Naive B cell (primary cell): ENCODE results near the gene AGAP3. TPM values are rescaled to one million over a fixed set of nuclear protein-coding genes. Genes with fewer than 3 reads are reported as not detected.

Experiments
- ATAC-seq, 2 donors: fragments of 150-1000 bp; cut with Tn5 transposase; 2 replicates each; pipeline ENCODE4 v1.10.0; 2021; ENCODE audit warnings: low read depth in 2 of 2, mild to moderate bottlenecking in 2 of 2, moderate library complexity in 2 of 2
- DNase-seq: peaks from one replicate; pipeline ENCODE4 v3.0.0; 2022
- H3K27ac Mint-ChIP-seq, 6 donors: one replicate each; pipeline ENCODE4 v1.8.0; 2020 to 2022; ENCODE audit warnings: mild to moderate bottlenecking in 6 of 6, mixed read lengths in 6 of 6, moderate library complexity in 5 of 6, inconsistent platforms in 2 of 6
- H3K27me3 Mint-ChIP-seq, 3 donors: one replicate each; pipeline ENCODE4 v1.8.0; 2021 to 2022; ENCODE audit warnings: mixed read lengths in 3 of 3, mild to moderate bottlenecking in 1 of 3
- H3K36me3 Mint-ChIP-seq, 2 donors: one replicate each; pipeline ENCODE4 v1.8.0; 2020 to 2022; ENCODE audit warnings: mixed read lengths in 2 of 2, inconsistent platforms in 1 of 2, mild to moderate bottlenecking in 1 of 2
- H3K4me1 Mint-ChIP-seq, 3 donors: one replicate each; pipeline ENCODE4 v1.8.0; 2020 to 2022; ENCODE audit warnings: mixed read lengths in 3 of 3, inconsistent platforms in 1 of 3, mild to moderate bottlenecking in 1 of 3, moderate library complexity in 1 of 3
- H3K4me3 Mint-ChIP-seq, 8 donors: one replicate each; pipeline ENCODE4 v1.8.0; 2020 to 2022; ENCODE audit warnings: mild to moderate bottlenecking in 8 of 8, mixed read lengths in 8 of 8, moderate library complexity in 8 of 8, inconsistent platforms in 2 of 8
- H3K9me3 Mint-ChIP-seq, 7 donors: one replicate each; pipeline ENCODE4 v1.8.0; 2020 to 2022; ENCODE audit warnings: mixed read lengths in 7 of 7, mild to moderate bottlenecking in 5 of 7, inconsistent platforms in 2 of 7, moderate library complexity in 1 of 7
- polyA plus RNA-seq, 6 donors: library from polyadenylated mRNA; unstranded; fragments of 300-500 nt; fragmentation: Illumina TruSeq; gene quantifications; one replicate each; pipeline ENCODE4 v1.2.3, GENCODE V29; 2021; ENCODE audit warnings: low read depth in 6 of 6

The AGAP3 gene
- polyA plus RNA-seq, 6 donors from 2014 or later, result 0.58 to 1.2 (median 0.66) TPM; not detected in 3

GRCh38 chr7:151101621-151102396, 15.5 kb downstream of the AGAP3 start:
- Mint-ChIP-seq H3K27ac (no peak overlapping the region), H3K36me3 (no peaks in the 10 kb centered on the region), H3K4me3 (no peak overlapping the region), H3K27me3 (peaks cover 9 to 18% (median 11%) of the 10 kb centered on the region in 3 donors), H3K4me1 (no peaks in the 10 kb centered on the region), H3K9me3 (no peaks in the 10 kb centered on the region)
- ATAC-seq, result no peak
- DNase-seq, result no peak

GRCh38 chr7:151102991-151103390, 16.7 kb downstream of the AGAP3 start:
- Mint-ChIP-seq H3K4me3 (no peak overlapping the region), H3K27me3 (peaks cover 9 to 18% (median 11%) of the 10 kb centered on the region in 3 donors), H3K27ac (no peak overlapping the region), H3K36me3 (no peaks in the 10 kb centered on the region), H3K4me1 (no peaks in the 10 kb centered on the region), H3K9me3 (no peaks in the 10 kb centered on the region)
- ATAC-seq, result no peak
- DNase-seq, result no peak

DNA sequence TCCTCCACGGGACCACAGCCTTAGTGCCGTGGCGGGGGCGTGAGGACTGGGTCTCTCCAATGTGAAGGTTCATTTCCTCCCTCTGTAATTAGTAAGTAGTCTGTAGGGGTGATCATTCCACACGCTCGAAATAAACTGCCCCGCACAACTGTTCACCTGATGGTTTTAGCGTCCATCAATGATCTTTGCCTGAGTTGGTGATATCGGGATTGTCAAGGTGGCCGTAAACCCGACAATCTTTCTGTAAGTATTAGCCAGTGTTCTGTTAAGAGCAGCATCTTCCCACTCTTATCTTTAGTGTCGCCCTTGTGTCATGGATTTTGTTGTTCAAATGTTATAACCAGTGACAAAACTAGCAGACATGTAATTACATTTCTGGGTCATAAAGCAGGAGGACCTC, 17.7 kb downstream of the AGAP3 start:
- Mint-ChIP-seq H3K9me3 (no peaks in the 10 kb centered on the region), H3K27ac (peak overlapping the region in 2 of 6 donors; percentile 4 to 6), H3K36me3 (no peaks in the 10 kb centered on the region), H3K4me1 (no peaks in the 10 kb centered on the region), H3K27me3 (peaks cover 9 to 18% (median 11%) of the 10 kb centered on the region in 3 donors), H3K4me3 (no peak overlapping the region)
- DNase-seq (no peak), ATAC-seq (no peak)

DNA sequence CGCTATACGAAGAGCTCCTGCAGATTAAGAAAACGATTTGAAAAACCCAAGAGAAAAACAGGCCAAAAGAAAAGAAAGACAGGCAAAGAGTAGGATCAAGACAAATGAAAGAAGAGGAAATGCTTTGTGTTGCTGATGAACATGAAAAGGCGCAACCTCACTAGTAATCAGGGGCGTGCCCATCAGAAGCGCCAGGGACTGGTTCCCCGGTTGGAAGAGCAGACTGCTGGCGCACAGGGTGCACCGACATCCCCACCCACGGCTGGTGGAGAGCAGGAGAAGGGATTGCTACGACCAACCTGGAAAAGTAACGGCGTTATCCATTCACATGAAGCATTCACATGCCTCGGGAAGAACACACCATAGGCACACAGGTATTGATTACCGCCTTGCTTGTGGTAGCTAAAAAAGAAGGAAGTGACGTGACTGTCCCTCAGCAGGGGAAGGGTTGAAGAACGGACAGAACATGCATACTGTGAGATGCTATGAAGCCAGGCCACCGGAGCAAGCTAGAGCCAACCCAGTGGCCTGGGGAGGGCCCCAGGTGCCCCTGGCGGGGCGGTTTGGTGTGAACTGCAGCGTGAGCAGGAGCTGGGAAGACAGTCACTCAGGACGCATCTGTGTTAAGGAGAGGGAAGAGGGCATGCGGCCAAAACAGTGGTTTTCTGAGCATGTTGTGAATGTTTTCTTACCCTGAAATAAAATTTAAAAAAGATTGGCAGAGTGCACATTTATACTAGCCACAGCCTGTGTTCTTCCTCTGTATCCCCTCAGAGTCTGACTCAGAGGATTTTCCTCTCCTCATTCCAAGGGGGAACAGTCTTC, 18.3 kb downstream of the AGAP3 start:
- H3K4me3 Mint-ChIP-seq, result no peak overlapping the region
- H3K27me3 Mint-ChIP-seq, result peaks cover 9 to 24% (median 11%) of the 10 kb centered on the region in 3 donors
- H3K4me1 Mint-ChIP-seq, result no peaks in the 10 kb centered on the region
- ATAC-seq (no peak), DNase-seq (no peak)
- H3K27ac Mint-ChIP-seq, result peak overlapping the region in 2 of 6 donors; percentile 23 to 68
- no peaks in the 10 kb centered on the region for H3K9me3 Mint-ChIP-seq
- no peaks in the 10 kb centered on the region for H3K36me3 Mint-ChIP-seq

- Mint-ChIP-seq H3K36me3 (no peaks in the 10 kb centered on the region), H3K4me3 (no peak overlapping the region), H3K27ac (no peak overlapping the region), H3K27me3 (peaks cover 11 to 46% (median 31%) of the 10 kb centered on the region in 3 donors), H3K9me3 (no peaks in the 10 kb centered on the region), H3K4me1 (no peaks in the 10 kb centered on the region)
- DNase-seq (no peak), ATAC-seq (no peak)
Measured at GRCh38 chr7:151107882-151108281, 21.6 kb downstream of the AGAP3 start.

DNA sequence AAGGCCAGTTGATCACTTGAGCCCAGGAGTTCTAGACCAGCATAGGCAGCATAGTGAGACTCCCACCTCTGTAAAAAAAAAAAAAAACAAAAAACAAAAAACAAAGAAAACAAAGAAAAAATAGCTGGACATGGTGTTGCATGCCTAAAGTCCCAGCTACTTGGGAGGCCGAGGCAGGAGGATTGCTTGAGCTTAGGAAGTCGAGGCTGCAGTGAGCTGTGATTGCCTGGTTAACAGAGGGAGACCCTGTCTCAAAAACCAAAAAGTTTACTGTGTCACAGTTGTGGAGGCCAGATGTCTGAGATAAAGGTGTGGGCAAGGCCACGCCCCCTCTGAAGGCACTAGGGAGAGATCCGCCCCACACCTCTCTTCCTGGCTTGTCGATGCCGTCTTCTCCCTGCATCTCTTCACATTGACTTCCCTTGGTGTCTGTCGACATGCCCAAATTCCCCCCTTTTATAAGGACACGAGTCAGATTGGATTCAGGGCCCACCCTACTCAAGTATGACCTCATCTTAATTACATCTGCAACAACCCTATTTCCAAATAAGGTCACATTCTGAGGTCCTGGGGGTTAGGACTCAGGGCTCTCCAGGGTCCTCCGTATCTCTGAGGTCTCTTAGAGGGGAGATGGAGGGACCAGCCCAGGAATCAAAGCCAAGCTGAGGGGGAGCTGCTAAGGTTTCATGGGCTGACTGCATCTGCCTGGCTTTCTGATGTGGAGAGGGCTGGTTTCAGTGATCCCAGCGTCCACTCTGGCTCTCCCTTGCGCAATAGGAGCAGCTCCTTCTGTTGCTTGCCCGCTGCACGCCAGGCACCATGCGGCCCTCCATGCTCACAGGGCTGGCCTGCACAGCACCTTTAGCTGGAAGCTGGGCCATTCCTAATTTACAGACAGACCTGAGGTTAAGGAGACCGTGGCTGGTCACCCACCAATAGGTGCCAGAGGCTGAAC, 23.1 kb downstream of the AGAP3 start:
- Mint-ChIP-seq H3K4me1 (peaks cover 0 to 2% (median 0%) of the 10 kb centered on the region in 3 donors), H3K36me3 (no peaks in the 10 kb centered on the region), H3K4me3 (no peak overlapping the region), H3K9me3 (no peaks in the 10 kb centered on the region), H3K27ac (no peak overlapping the region), H3K27me3 (peaks cover 17 to 43% (median 29%) of the 10 kb centered on the region in 3 donors)
- ATAC-seq (no peak), DNase-seq (no peak)

DNA sequence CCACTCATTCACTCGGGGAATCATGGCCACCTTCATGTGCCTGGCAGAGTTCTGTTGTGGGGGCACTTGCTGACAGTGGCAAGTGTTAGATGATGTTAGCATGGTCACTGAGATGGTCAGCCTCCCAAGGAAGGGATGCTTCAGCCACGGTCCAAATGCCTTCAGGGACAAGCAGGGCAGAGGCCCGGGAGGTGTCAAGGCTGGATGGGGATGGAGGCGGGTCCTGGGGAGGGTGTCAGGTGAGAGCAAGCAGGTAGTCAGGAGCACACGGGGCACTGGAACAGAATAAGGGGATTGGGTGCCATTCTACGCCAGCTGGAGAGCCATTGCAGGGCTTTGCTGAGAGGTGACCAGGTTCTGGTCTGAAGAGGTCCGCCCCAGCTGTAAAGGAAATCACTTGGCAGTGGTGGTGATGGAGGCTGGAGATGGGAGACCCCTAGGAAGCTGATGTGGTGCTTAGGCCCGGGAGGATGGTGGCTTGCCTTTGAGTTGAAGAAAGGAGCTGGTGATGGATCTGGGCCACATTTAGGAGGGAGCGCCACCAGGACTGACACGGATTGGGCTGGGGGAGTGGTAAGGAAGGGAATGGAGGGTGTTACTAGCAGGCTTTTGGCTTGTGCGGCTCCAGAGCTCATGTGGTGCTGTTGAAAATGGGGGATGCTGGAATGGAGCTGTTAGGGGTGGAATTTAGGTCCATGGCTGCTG, 24.1 kb downstream of the AGAP3 start:
- peaks cover 0 to 2% (median 0%) of the 10 kb centered on the region in 3 donors for H3K4me1 Mint-ChIP-seq
- no peak overlapping the region for H3K27ac Mint-ChIP-seq
- no peaks in the 10 kb centered on the region for H3K36me3 Mint-ChIP-seq
- no peak overlapping the region for H3K4me3 Mint-ChIP-seq
- no peaks in the 10 kb centered on the region for H3K9me3 Mint-ChIP-seq
- H3K27me3 Mint-ChIP-seq, result peaks cover 12 to 38% (median 23%) of the 10 kb centered on the region in 3 donors
- ATAC-seq, result no peak
- no peak for DNase-seq

DNA sequence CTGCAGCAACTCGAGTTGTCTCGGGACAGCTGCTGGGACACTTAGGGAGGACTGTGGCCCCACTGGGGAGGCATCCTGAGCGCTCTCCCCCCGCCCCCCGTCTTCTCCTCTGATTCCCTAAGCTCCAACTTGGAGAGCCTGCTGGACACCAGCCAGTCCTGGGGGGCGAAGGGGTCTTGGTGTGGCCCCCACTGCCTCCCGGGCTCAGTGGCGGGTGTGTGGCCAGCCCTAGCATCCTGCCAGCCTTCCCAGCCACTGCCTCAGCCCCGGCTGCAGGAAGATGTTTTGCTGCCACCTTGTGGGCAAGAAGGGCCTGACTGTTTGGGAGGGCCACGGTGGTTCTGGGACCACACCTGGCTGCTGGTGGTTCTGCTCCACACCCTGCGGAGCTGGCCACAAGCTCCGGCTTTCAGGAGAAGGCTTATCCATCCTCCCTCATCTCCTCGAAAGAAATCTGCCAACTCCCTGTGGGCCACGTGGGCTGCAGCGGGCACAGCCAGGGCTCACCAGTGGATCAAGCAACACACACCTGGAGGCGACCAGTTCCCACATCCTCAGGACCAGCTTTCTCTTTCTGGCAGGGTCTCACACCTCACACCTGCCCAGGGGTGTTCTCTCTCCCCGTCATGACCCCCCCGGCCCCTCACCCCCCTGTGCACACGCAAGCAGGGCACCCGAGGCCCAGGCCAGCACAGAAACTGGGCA, 24.8 kb downstream of the AGAP3 start:
- Mint-ChIP-seq H3K27ac (no peak overlapping the region), H3K9me3 (no peaks in the 10 kb centered on the region), H3K4me3 (no peak overlapping the region), H3K4me1 (peaks cover 0 to 7% (median 0%) of the 10 kb centered on the region in 3 donors), H3K27me3 (peaks cover 12 to 43% (median 30%) of the 10 kb centered on the region in 3 donors), H3K36me3 (no peaks in the 10 kb centered on the region)
- DNase-seq, result peak; percentile 63
- peak; percentile 88 to 90 for ATAC-seq

DNA sequence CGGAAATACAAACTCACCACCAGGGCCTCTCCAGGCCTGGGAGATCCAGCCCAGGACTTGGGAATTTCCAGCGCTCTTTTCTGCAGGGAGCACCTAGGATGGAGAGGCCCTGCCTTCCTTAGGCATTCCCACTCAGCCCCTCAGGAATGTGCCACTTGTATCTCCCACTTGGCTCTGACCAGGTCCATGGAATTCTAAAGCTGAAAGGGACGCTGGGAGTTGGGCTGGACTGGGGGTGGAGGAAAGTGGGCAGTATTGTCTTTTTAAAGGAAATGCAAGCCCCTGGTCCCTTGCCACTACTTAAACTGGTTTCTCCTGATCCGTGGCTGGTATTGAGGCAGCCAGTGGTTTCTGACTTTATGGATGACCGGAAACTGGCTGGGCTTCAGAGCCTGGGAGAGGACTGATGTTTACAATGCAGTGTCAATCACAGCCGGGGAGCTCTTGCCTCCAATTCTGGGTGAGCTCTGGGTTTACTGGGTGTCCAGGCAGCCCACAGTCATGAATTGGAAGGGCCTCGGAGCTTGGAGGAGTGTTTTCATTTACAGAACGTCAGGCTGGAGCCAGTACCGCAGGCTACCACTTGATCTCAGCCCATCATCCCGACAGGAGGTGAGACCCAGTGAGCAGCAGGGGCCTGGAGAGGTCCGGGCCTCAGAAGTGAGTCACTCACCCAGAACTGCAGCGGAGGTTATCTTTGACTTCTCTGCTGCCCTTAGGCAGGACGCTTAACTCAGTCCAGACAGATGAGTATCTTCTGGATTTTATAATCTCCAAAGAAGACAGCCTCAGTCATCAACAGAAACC, 27.3 kb downstream of the AGAP3 start:
- H3K4me1 Mint-ChIP-seq, result peaks cover 0 to 7% (median 0%) of the 10 kb centered on the region in 3 donors
- no peak for ATAC-seq
- H3K27ac Mint-ChIP-seq, result no peak overlapping the region
- H3K36me3 Mint-ChIP-seq, result no peaks in the 10 kb centered on the region
- H3K27me3 Mint-ChIP-seq, result peaks cover 15 to 60% (median 41%) of the 10 kb centered on the region in 3 donors
- no peaks in the 10 kb centered on the region for H3K9me3 Mint-ChIP-seq
- peak overlapping the region in 7 of 8 donors; percentile 3 to 77 (median 47) for H3K4me3 Mint-ChIP-seq
- DNase-seq, result no peak

DNA sequence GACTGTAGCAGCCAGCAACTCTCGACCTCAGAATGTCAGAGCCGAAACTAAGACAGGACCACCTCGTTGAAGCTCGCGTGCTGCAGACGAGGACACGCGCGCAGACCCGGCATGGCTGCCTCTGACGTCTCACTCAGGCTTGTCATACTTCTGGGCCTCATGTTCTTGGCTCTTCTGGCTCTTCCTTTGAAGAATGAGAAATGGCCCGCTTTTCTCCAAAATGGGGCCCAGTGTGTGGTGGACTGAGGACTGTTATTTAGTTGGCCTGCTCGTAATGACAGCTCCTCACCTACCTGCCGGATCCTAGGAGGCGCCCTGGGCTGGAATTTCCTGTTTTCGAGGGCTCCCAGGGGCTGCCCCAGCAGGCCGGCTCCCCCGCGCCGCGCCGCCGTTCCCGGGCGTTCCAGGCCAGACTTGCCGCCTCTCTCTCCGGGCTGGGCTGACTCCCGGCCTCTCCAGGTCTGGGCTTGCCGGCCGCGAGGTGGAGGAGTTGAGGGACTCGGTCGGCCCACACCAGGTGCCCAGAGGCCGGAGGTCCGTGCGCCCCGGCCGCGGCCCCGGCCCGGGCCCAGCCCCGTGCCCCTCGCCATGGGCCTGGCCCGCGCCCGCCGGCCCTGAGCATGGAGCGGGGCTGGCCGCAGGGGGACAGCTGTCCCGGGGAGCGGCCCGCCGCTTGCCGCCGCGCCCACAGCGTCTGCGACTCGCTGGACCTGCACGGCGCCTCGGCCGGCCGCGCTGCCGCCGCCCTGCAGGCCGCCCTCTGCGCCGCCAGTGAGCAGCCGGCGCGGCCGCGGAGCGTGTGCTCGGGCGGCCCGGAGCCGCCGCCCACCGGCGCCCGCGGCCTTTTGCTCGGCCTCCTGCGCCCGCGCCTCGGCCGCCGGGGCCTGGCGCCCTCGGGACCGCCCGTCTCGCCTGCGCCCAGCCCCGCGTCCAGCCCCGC, 28.1 kb downstream of the AGAP3 start:
- no peaks in the 10 kb centered on the region for H3K36me3 Mint-ChIP-seq
- DNase-seq, result no peak
- no peak overlapping the region for H3K27ac Mint-ChIP-seq
- peaks cover 22 to 65% (median 50%) of the 10 kb centered on the region in 3 donors for H3K27me3 Mint-ChIP-seq
- peaks cover 0 to 9% (median 0%) of the 10 kb centered on the region in 3 donors for H3K4me1 Mint-ChIP-seq
- no peaks in the 10 kb centered on the region for H3K9me3 Mint-ChIP-seq
- H3K4me3 Mint-ChIP-seq, result peak overlapping the region in 5 of 8 donors; percentile 3 to 49 (median 29)
- no peak for ATAC-seq
